Stimulated activated CD4-positive, alpha-beta T cell treated with anti-CD3 and anti-CD28 coated beads, Interleukin-12 subunit alpha, Interleukin-12 subunit beta, amount 100 ng/mL, for 48 hours (primary cell): Measurements from ENCODE around the gene ANXA2R.
"Not testable (repeated sequence)": the region's sequence is repeated elsewhere in the genome, so short reads cannot be mapped to it uniquely, and the experiment has no call there.

Source experiments
- DNase-seq, 3 donors: peaks; one replicate each; pipeline ENCODE4 v3.0.0-alpha.2; 2020; ENCODE audit warnings: low read depth in 2 of 3, low spot score in 1 of 3

ANXA2R gene

DNA sequence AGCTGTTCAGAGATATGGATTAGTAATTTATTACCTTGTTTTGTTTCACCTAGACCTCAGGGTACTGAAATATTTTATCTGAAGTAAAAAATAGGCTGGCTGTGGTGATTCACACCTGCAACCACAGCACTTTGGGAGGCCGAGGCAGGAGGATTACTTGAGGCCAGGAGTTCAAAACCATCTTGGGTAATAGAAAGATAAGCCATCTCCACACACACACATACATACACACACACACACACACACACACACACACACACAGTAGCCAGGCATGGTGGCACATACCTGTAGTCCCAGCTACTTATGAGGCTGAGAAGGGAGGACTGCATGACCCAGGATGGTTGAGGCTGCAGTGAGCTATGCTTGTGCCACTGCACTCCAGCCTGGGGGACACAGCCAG, 3.7 kb downstream of the ANXA2R start:
- DNase-seq = no peak

DNA sequence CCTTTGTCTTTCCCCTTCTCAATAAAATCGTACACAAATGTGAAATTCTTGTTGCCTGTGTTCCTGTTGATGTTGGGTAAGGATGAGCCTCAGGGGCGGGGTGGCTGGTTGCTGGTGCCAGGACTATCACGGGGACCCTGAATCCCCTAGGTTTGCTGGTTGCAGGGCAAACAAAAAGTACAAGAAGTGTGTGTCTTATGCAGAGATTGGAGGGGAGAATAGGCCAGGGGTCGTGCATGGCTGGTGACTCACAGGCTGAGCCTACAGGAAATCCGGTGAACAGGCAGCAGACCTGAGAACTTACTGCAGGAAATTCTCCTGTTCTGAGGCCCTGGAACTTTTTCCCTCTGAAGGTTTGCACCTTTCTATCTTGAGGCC, 5.5 kb downstream of the ANXA2R start:
- DNase-seq = no peak

DNA sequence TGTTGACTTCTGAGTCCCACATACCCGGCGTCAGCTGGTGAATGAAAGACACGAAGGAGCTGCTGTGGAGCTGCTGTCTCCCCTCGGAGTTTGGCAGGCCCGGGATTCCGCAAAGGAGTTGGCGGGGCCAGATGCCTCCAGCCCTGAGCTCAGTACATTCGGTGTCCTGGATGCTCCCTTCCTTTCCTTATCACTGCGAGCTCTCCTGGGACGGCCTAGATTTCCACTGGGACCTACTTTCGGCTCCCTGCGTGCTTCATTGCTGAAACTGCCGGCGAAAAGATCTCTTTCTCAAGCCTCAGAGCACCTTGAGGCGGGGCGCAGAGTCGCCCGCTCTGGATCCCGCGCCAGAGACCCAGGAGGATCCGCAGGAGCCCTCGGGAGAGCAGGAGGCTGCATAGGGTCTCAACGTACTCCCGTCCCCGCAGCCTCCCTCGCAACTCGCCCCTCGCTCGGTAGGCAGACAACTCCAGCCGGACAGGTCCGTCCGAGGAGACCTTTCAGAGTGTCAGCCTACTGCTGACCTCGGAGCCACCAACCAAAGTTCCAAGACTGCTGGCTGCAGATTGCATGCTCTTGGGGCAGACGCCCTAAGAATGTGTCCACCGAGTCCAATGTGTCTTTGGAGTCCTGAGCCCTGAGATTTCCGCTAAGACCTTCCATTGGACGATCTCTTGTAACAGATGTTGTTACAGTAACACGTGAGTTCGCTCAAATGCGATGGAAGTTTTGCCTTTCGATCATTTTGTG, 6.1 kb downstream of the ANXA2R start:
- DNase-seq = no peak

DNA sequence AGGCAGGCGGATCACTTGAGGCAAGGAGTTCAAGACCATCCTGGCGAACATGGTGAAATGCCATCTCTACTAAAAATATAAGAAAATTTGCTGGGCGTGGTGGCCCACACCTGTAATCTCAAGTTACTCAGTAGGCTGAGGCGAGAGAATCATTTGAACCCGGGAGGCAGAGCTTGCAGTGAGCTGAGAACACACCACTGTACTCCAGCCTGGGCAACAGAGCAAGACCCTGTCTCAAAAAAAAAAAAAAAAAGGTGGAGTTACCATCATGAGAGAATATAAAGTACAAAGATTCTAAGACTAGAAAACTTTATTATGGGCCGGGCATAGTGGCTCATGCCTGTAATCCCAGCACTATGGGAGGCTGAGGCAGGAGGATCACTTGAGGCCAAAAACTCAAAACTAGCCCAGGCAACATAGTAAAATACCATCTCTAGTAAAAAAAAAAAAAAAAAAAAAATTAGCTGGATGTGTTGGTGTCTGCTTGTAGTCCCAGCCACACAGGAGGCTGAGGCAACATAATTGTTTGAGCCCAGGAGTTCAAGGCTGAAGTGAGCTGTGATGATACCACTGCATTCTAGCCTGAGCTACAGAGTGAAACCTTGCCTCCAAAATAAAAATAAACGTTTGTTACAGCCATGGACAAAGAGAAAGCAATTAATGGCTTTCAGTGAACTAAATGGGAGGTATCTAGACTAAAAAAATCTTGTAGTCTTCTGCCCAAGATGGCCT, 12.9 kb downstream of the ANXA2R start:
- no peak for DNase-seq

DNA sequence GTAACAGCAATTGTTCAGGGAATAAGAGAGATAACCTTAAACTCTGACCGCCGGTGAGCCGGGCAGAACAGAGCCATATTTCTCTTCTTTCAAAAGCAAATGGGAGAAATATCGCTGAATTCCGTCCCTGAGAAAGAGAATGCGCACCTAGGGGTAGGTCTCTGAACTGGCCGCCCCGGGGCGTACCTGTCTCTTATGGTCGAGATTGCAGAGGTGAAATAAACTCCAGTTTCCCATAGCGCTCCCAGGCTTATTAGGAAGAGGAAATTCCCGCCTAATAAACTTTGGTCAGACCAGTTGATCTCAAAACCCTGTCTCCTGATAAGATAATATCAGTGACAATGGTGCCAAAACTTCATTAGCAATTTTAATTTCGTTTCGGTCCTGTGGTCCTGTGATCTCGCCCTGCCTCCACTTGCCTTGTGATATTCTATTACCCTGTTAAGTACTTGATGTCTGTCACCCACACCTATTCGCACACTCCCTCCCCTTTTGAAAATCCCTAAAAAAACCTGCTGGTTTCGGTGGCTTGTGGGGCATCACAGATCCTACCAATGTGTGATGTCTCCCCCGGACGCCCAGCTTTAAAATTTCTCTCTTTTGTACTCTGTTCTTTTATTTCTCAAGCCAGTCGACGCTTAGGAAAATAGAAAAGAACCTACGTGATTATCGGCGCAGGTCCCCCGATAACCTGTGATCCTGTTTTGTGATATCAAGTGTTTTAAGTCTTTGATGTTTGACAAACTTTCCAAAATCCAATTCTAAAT, 14.8 kb downstream of the ANXA2R start:
- not testable (repeated sequence) for DNase-seq

DNA sequence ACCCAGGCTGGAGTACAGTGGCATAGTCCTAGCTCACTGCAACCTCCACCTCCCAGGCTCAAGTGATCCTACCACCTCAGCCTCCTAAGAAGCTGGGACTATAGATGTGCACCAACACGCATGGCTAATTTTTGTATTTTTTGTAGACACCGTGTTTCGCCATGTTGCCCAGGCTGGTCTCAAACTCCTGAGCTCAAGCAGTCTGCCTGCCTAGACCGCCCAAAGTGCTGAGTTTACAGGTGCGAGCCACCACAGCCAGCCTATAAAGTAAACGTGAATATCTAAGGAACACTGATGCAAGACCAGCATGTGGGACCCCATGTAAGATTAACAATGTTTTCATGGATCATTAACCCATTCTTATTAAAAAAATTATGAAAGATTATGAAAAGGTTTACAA, 15.9 kb downstream of the ANXA2R start:
- DNase-seq = no peak

DNA sequence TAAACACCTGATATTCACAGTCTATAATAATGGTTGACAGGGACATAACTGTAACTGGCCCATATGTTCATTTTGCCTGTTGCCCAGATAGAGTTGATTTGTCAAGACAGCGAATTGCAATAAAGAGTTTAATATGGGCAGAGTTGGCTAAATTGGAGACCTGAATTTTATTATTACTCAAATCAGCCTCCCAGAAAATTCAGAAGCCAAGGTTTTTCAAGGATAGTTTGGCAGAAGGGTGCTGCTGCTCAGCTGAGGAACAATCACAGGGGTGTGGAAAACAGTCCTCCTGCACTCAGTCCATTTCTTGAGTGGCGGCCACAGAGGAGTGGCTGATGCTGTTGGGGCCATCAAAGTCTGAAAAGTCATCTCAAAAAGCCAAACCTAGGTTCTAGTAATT, 19.0 kb downstream of the ANXA2R start:
- no peak for DNase-seq

DNA sequence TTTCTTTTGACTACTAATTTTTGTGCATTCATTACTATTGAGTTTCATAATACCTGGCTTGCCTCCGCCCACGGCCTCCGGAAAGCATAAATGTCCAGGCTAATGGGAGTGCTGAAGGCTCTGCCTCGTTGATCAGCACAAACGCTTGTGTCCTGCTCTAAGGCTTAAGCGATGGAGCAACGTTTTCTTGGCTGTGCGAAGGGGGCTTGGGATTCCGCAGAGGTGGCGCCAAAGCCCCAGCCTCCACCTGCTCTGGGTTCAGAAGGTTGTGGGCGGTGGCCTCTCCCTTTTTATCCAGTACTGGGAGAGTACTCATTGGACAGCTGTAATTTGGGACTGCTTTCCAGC, 19.7 kb downstream of the ANXA2R start:
- DNase-seq = no peak

DNA sequence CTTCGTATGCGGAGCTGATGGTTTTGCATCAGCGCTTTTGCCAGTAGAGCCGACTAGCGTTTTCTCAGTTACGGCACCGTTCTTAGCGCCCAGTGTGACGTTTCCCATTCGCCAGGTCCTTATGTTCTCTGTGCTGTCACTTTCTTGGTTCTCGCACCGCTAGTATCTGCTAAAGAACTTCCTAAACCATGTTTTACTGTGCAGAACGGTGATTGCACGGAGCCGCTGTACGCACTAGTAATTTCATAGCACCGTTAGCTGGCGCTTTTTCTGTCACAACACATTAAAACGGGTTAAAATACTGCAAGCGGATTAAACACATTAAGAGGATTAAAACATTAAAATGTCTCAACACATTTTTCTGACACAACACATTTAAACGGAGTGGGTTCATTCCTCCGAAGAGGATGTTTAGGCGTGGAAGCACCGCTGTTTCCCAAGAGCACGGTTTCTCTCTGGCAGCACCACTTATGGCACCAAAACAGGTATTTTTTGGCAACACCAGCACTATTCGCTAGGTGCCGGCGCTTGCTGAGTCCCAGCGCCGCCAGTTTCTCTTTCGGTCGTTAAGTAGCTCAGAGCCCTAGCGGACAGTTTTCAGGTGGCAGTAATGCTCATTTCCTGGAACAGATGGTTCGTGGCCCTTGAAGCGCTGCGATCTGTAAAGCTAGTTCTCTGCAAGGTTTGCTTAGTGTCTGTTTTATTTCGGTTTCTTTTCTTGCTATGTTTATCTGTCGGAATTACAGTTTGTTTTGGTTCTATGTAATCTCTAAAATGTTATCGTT, 20.3 kb downstream of the ANXA2R start:
- DNase-seq = peak; percentile 68 to 74 (median 74)

DNA sequence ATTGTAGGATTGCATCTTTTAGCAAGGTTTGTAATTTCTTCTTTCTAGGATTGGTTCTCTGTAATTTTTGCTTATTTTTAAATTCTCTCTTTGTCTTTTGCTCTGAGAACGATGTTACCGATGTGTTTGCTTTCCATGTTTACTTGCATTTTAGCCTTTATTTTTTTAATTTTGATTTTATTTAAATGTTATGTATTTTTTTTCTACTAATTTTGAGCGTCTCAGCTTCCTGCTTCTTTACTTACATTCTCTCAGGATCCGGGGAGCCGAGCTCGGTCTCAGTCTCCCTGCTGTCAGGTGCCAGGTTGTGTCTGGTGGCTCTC, 20.9 kb downstream of the ANXA2R start:
- no peak for DNase-seq

DNA sequence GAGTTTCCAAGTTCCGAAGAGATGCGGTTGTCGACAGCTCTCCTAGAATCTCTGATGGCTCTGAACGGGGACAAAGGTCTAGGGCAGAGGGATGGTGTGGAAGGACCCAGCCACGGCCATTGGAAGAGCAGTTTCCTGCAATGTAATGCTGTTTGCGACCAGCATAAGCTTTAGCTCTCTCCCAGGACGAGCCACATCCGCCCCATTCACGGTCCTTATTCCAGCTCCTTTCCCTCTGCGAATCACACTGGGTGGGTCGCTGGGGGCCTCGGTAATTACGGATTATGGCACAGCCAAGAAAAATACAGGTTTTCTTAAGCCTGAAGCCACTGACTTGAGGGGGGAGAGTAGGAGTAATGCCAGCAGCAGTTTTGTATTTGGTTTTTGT, 22.7 kb downstream of the ANXA2R start:
- DNase-seq = no peak

DNA sequence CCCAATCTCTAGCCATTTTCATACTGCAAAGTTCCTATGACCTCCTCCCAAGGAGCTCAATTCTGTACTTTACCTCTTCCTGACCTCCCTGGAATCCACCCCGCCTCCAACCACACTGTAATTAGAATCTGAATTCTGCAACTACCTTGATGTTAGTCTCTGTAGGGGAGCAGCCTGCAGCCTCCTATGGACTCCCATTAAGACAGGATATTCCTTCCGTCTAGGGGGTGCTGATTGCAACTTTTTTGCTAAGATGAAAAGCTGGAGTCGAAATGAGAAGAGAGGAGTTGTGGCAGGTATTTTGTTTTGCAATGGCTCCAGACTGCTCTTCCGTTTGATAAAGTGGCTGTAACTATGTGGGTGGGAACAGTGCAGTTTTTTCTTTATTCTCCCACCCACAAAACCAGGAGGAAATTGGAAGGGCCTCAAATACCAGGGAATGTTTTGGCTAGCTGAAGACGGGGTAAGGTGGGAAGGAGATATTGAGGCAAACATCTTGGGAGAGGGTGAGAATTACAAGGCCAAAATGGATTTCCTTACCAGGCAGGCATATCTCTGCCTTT, 23.8 kb downstream of the ANXA2R start:
- no peak for DNase-seq

DNA sequence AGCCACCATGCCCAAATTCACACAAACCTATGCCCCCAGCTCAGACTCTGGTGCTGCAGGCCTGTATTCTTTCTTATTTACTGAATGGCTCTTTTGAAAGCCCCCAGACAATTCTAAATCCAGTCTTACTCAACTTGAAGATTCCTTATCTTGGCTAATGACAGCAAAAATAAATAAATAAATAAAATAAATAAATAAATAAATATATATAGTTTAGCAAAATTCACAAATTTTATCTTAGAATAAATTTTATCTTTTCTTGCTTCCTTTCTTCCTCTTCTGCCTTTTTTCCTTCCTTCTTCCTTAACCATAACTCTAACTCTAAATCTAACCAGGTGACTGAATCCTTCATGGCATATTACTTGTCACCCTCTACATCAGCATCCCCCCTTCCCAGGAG, 25.6 kb downstream of the ANXA2R start:
- no peak for DNase-seq

DNA sequence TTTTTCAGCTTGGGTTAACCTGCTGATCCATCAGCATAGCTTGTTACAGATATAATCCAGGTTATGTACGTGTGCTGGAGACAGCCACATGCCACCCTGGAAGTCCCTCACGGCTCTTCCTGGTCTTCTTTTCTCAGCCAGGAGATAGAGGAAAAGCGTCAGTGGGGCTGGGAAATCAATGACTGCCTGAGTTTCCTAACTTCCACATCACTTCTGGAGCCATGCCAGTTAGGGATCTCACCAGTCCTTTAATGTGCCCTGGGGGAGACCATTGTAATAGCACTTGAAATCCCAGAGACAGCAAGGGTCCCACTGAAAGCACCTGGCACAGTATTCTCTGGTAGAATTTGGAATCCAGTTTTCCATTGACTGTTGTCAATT, 29.2 kb downstream of the ANXA2R start:
- DNase-seq = no peak

DNA sequence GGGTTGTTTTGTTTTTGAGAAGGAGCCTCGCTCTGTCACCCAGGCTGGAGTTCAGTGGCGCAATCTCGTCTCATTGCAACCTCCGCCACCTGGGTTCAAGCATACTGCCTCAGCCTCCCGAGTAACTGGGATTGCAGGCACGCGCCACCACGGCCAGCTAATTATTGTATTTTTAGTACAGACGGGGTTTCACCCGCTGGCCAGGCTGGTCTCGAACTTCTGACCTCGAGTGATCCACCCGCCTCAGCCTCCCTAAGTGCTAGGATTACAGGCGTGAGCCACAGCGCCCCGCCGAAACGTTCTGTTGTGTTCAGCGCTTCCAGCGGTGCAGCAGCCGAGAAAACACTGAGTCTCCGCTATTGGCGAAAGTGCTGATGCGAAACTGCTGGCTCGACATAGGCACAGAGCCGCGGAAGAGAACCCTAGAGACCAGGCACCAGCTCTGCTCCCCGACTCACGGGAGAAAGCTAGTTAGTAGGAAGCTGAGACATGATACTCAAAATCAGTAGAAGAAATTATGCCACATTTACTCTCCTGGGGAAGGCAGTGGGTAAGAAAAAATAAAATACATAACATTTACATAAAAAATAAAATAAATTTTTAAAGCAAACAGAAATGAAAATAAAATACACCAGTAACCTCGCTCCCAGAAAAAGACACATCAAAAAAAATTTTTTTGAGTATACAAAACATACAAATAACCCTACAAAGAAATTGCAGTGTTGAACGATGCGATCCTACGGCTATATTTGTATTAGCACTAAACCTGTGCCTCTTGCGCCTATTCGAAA, 31.6 kb downstream of the ANXA2R start:
- peak; percentile 89 to 93 (median 89) for DNase-seq

DNA sequence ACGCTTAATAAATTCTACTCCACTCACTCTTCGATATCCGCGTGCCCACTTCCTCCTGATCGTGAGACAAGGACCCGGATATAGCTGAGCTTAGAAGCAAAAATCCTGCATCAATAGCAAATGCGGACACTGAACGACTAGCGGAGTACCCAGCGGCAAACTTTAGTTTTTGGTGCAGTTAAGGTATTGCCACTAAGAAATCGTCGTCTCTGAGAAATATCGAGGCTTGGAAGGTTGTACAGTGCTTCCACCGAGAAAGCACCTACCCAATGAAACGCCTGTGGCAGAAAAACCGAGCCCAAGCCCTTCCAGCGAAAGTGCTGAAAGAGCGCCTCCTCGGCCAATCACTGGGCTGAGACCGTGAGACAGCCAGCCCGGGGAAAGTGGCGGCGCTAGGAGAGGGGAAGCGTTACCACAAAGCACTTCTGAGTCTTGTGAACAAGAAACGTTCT, 32.2 kb downstream of the ANXA2R start:
- DNase-seq = peak; percentile 72 to 77 (median 74)

DNA sequence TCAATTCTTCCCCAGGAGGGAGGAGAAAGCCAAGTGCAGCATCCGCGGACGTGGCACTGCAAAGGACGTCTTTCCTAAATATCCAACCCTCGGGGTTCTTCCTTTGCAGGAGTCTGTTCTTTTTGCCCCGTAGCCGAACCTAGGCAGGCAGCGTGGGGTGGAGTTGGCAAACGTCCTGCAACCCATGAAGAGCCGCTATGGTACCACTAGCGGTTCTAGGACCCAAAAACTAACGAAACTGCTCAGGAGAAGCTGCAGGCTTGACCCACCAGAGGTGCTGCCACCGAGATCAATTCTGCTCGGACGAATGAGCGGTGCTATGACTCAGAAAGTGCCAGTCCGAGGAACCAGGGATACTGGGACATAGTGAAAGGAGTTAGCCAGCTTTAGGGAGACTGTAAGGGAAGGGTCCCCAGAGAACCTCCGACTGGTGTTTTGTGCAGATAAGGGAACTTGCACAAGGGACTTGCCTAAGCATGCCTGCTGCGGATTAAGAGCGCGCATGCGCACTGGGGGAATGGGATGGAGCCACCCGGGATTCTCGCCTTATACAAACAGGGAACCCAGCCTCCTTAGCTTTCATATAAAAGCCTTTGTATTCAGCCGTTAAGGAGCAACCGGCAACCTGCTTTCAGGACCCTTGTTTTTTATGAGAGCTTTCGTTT, 32.7 kb downstream of the ANXA2R start:
- DNase-seq = peak; percentile 58 to 65 (median 65)

DNA sequence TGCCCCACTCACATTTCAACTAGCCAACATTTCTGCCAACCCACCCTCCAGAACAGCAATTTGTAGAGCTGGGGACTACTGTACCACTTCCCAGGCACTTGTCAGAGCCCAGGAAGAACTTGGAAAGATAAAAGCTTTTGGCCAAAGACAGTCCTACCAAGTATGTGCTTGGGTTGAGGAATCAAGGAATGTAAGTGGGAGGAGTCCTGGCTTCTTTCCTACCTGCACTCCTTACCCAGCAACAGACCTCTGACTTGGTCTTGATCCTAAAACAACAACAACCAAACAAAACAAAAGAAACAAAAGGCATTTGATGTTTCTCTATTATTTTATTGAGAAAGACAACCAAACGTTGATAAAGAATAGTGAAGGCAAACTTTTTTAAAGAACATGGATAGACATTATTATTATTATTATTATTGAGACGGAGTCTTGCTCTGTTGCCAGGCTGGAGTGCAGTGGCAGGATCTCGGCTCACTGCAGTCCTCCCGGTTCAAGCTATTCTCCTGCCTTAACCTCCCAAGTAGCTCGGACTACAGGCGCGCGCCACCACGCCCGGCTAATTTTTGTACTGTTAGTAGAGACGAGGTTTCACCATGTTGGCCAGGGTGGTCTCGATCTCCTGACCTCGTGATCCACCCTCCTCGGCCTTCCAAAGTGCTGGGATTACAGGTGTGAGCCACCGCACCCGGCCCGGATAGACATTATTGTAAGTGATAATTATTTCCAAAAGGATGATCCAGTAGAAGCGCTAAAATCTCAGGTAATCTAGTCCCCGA, 33.5 kb downstream of the ANXA2R start:
- no peak for DNase-seq

DNA sequence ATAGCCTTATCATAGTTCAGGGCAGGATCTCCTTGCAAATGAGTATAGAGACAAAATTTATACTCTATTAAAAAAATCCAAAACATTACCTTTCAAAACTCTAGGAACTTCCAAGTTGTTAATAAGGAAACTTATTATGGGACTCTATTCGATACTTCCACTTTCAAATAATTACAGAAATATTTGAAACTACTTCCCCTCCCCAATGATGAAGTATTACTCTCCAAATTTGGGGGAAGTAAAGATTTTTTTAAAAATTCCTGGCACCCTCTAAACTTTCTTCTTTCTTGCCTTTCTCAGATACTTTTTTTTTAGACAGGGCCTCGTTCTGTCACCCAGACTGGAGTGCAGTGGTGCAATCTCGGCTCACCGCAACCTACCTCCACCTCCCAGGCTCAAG, 35.1 kb downstream of the ANXA2R start:
- DNase-seq = no peak
